TTC549 (cell line): ENCODE data around the gene RASEF.
"Not testable (repeated sequence)": the region's sequence is repeated elsewhere in the genome, so short reads cannot be mapped to it uniquely, and the experiment has no call there.

ENCODE experiments used
- FAIRE-seq: peaks from 2 replicates; lab custom pipeline; 2012; peaks lifted over from hg19 to GRCh38; lab: Jason Lieb, UNC

RASEF gene

GRCh38 chr9:83062651-83063527 is at the start of gene RASEF:
Gene RASEF (minus strand): TSS chr9:83063142. CDS start chr9:83062867, 275 bp downstream.
- no peak for FAIRE-seq

GRCh38 chr9:83111169-83111568 is 48.2 kb upstream of the RASEF start:
- no peak for FAIRE-seq

- FAIRE-seq: no peak
These were observed 46.4 kb upstream of the RASEF start for GRCh38 chr9:83109296-83109695.

- FAIRE-seq: no peak
These were observed 45.3 kb upstream of the RASEF start for GRCh38 chr9:83108208-83108607.

- FAIRE-seq: no peak
These were observed 43.8 kb upstream of the RASEF start for GRCh38 chr9:83106772-83107171.

- no peak for FAIRE-seq
These were observed 43.3 kb upstream of the RASEF start for GRCh38 chr9:83106263-83106662.

- no peak for FAIRE-seq
These were observed 34.7 kb upstream of the RASEF start for GRCh38 chr9:83097633-83098032.

GRCh38 chr9:83093311-83093710 is 30.4 kb upstream of the RASEF start:
- FAIRE-seq: not testable (repeated sequence)

GRCh38 chr9:83081846-83082245 is 18.9 kb upstream of the RASEF start:
- no peak for FAIRE-seq

GRCh38 chr9:83081010-83081409 is 18.1 kb upstream of the RASEF start:
- no peak for FAIRE-seq

- not testable (repeated sequence) for FAIRE-seq
These were observed 13.0 kb upstream of the RASEF start for GRCh38 chr9:83075932-83076331.

- not testable (repeated sequence) for FAIRE-seq
These were observed 9.6 kb upstream of the RASEF start for GRCh38 chr9:83072498-83072897.

GRCh38 chr9:83071626-83072025 is 8.7 kb upstream of the RASEF start:
- no peak for FAIRE-seq

GRCh38 chr9:83070261-83070660 is 7.3 kb upstream of the RASEF start:
- FAIRE-seq: no peak

GRCh38 chr9:83069651-83070050 is 6.7 kb upstream of the RASEF start:
- FAIRE-seq: no peak

GRCh38 chr9:83068414-83068813 is 5.5 kb upstream of the RASEF start:
- FAIRE-seq: no peak

- no peak for FAIRE-seq
These were observed 4.6 kb upstream of the RASEF start for GRCh38 chr9:83067579-83067978.

GRCh38 chr9:83066771-83067170 is 3.8 kb upstream of the RASEF start:
- FAIRE-seq: no peak

- no peak for FAIRE-seq
These were observed 2.3 kb upstream of the RASEF start for GRCh38 chr9:83065233-83065632.

- no peak for FAIRE-seq
These were observed 822 bp downstream of the RASEF start for GRCh38 chr9:83061990-83062650.

GRCh38 chr9:83061036-83061435 is 1.9 kb downstream of the RASEF start:
- no peak for FAIRE-seq

GRCh38 chr9:83060556-83060955 is 2.4 kb downstream of the RASEF start:
- no peak for FAIRE-seq

GRCh38 chr9:83059417-83059816 is 3.5 kb downstream of the RASEF start:
- no peak for FAIRE-seq

- no peak for FAIRE-seq
These were observed 6.0 kb downstream of the RASEF start for GRCh38 chr9:83056911-83057310.
